ENCODE measurements around the gene SLF2.

- TF ChIP-seq CTCF (IDR thresholded peaks at IDR 0.05) (peak in 1 of 3 donors; percentile 86), POLR2A (IDR thresholded peaks at IDR 0.05) (peak in 1 of 2 donors; percentile 73)
Observed at GRCh38 chr10:100998991-100999741, 86.4 kb downstream of the SLF2 start.

All from lower leg skin (tissue), 3 donors.